HepG2 (cell line): ENCODE measurements around the gene TUBAL3. TPM values are rescaled to one million over a fixed set of nuclear protein-coding genes. Genes with fewer than 3 reads are reported as not detected.

Experiments
- HOXA5 ChIP-seq: sonication (generic); formaldehyde crosslinking; IDR thresholded peaks from 2 replicates; pipeline ENCODE4 v1.4.0; 2020; ENCODE audit warnings: missing genetic modification reagents
- MAFG ChIP-seq: sonication (generic); formaldehyde crosslinking; IDR thresholded peaks from 2 replicates; pipeline ENCODE4 v1.5.1; 2020; ENCODE audit warnings: mild to moderate bottlenecking, missing genetic modification reagents
- NFKB2 ChIP-seq: sonication (generic); formaldehyde crosslinking; IDR thresholded peaks from 2 replicates; pipeline ENCODE4 v1.4.0; 2020; ENCODE audit warnings: missing genetic modification reagents, borderline replicate concordance
- POLR2AphosphoS2 ChIP-seq: IDR thresholded peaks from 2 replicates; pipeline ENCODE4 v1.6.1; 2011; ENCODE audit warnings: low read depth, low read length, improper control_type of control experiment
- SETDB1 ChIP-seq: sonication (generic); formaldehyde crosslinking; IDR thresholded peaks from 2 replicates; pipeline ENCODE4 v1.5.1; 2020; ENCODE audit warnings: missing genetic modification reagents, mild to moderate bottlenecking, borderline replicate concordance
- ZNF34 ChIP-seq: sonication (generic); formaldehyde crosslinking; IDR thresholded peaks from 2 replicates; pipeline ENCODE4 v1.4.0; 2020; ENCODE audit warnings: mild to moderate bottlenecking, missing genetic modification reagents, borderline replicate concordance
- ZNF781 ChIP-seq: sonication (generic); formaldehyde crosslinking; IDR thresholded peaks from 2 replicates; pipeline ENCODE4 v1.5.1; 2020; ENCODE audit warnings: borderline replicate concordance, mild to moderate bottlenecking, missing genetic modification reagents; ENCODE audit errors: not compliant biosample characterization
- ZNF878 ChIP-seq: sonication (generic); formaldehyde crosslinking; IDR thresholded peaks from 2 replicates; pipeline ENCODE4 v1.8.1; 2023; ENCODE audit warnings: mild to moderate bottlenecking, missing genetic modification reagents, moderate library complexity
- polyA plus RNA-seq, 8 experiments: library from polyadenylated mRNA; depleted of rRNA in 3 of 8; stranded (reverse) in 7 of 8; unstranded in 1 of 8; fragments of >200 nt; fragmentation: Illumina TruSeq in 4 of 8; extraction: Trizol in 4 of 8; gene quantifications; 2 replicates each; pipeline versions ENCODE4 v1.2.1 to v1.2.3, GENCODE V29; 2011 to 2016; ENCODE audit warnings: low read depth in 4 of 8, missing spikeins in 1 of 8, mixed read lengths in 1 of 8; ENCODE audit not compliant: insufficient read depth in 1 of 8
- total RNA-seq, 5 experiments: library from RNA; depleted of rRNA; stranded (reverse); fragments of >200 nt; fragmentation: Illumina TruSeq; extraction: Trizol; gene quantifications; 2 replicates each; pipeline ENCODE4 v1.2.3, GENCODE V29; 2016; ENCODE audit warnings: low read depth in 1 of 5
- TF ChIP-seq, protein P1 (sequence below): sonication (generic); formaldehyde crosslinking; IDR thresholded peaks from 2 replicates; pipeline ENCODE4 v1.4.0; 2020; ENCODE audit warnings: mild to moderate bottlenecking, low read depth, missing genetic modification reagents
- TF ChIP-seq, protein P2 (sequence below): sonication (generic); formaldehyde crosslinking; IDR thresholded peaks from 2 replicates; pipeline ENCODE4 v1.5.0; 2020; ENCODE audit warnings: mild to moderate bottlenecking, missing genetic modification reagents, borderline replicate concordance
- TF ChIP-seq, protein P3 (sequence below): sonication (generic); IDR thresholded peaks from 2 replicates; pipeline ENCODE4 v1.6.1; 2016; ENCODE audit warnings: low read depth, borderline replicate concordance
- TF ChIP-seq, protein P4 (sequence below): sonication (generic); formaldehyde crosslinking; conservative IDR thresholded peaks from 2 replicates; pipeline ENCODE4 v1.4.0; 2020; ENCODE audit warnings: missing genetic modification reagents
- TF ChIP-seq, protein P5 (sequence below): IDR thresholded peaks from 2 replicates; pipeline ENCODE4 v1.6.1; 2016; ENCODE audit warnings: missing compliant biosample characterization, missing genetic modification reagents, borderline replicate concordance
- TF ChIP-seq, protein P6 (sequence below): sonication (generic); formaldehyde crosslinking; IDR thresholded peaks from 2 replicates; pipeline ENCODE4 v1.8.1; 2022; ENCODE audit warnings: mild to moderate bottlenecking, missing genetic modification reagents
- TF ChIP-seq, protein P7 (sequence below): sonication (generic); formaldehyde crosslinking; IDR thresholded peaks from 2 replicates; pipeline ENCODE4 v1.4.0; 2020; ENCODE audit warnings: mild to moderate bottlenecking, missing genetic modification reagents

TUBAL3 gene
- total and polyA plus RNA-seq, 2 of the 13 experiments (the other 11 are each of a cell fraction or from before 2014, with no cell fraction given), result 0.07 to 0.26 TPM

DNA sequence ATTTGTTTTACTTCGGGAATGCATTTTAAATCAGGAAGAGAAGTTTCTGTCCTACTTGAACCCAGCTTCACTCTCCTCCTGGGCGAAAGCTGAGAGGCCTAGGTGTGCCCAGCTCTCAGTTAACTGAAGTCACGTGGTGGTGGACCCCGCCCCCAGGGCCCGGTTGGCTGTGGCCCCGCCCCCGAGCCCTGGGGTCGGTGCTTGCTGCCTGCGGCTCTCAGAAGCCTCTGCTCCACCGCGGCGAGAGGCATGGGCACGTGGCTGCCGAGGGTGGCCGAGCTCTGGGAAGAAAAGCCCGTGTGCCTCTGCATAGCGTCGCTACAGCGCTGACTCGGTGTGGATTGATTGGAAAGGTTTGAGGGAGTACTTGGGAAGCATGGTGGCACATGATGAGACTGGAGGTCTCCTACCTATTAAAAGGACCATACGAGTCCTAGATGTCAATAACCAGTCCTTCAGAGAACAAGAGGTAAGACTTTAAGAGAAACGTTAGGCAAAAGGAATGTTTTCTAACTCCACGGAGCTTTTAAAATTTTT is 41.8 kb upstream of the TUBAL3 start (continued):
- TF ChIP-seq, protein P1, sequence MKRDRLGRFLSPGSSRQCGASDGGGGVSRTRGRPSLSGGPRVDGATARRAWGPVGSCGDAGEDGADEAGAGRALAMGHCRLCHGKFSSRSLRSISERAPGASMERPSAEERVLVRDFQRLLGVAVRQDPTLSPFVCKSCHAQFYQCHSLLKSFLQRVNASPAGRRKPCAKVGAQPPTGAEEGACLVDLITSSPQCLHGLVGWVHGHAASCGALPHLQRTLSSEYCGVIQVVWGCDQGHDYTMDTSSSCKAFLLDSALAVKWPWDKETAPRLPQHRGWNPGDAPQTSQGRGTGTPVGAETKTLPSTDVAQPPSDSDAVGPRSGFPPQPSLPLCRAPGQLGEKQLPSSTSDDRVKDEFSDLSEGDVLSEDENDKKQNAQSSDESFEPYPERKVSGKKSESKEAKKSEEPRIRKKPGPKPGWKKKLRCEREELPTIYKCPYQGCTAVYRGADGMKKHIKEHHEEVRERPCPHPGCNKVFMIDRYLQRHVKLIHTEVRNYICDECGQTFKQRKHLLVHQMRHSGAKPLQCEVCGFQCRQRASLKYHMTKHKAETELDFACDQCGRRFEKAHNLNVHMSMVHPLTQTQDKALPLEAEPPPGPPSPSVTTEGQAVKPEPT (CRISPR knock-in tag), result 0 out of 2 replicates have a peak, but pooled peaks have one; percentile 29
- TF ChIP-seq, protein P2, sequence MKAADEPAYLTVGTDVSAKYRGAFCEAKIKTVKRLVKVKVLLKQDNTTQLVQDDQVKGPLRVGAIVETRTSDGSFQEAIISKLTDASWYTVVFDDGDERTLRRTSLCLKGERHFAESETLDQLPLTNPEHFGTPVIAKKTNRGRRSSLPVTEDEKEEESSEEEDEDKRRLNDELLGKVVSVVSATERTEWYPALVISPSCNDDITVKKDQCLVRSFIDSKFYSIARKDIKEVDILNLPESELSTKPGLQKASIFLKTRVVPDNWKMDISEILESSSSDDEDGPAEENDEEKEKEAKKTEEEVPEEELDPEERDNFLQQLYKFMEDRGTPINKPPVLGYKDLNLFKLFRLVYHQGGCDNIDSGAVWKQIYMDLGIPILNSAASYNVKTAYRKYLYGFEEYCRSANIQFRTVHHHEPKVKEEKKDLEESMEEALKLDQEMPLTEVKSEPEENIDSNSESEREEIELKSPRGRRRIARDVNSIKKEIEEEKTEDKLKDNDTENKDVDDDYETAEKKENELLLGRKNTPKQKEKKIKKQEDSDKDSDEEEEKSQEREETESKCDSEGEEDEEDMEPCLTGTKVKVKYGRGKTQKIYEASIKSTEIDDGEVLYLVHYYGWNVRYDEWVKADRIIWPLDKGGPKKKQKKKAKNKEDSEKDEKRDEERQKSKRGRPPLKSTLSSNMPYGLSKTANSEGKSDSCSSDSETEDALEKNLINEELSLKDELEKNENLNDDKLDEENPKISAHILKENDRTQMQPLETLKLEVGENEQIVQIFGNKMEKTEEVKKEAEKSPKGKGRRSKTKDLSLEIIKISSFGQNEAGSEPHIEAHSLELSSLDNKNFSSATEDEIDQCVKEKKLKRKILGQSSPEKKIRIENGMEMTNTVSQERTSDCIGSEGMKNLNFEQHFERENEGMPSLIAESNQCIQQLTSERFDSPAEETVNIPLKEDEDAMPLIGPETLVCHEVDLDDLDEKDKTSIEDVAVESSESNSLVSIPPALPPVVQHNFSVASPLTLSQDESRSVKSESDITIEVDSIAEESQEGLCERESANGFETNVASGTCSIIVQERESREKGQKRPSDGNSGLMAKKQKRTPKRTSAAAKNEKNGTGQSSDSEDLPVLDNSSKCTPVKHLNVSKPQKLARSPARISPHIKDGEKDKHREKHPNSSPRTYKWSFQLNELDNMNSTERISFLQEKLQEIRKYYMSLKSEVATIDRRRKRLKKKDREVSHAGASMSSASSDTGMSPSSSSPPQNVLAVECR (CRISPR knock-in tag), result peak; percentile 91
- TF ChIP-seq NFKB2 (CRISPR knock-in tag), result peak; percentile 96
- TF ChIP-seq SETDB1 (CRISPR knock-in tag), result no peak
- TF ChIP-seq, protein P3, sequence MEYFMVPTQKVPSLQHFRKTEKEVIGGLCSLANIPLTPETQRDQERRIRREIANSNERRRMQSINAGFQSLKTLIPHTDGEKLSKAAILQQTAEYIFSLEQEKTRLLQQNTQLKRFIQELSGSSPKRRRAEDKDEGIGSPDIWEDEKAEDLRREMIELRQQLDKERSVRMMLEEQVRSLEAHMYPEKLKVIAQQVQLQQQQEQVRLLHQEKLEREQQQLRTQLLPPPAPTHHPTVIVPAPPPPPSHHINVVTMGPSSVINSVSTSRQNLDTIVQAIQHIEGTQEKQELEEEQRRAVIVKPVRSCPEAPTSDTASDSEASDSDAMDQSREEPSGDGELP, result peak; percentile 26; the same call in 1 of the 2 replicates
- peak; percentile 78; the same call in 1 of the 2 replicates for TF ChIP-seq ZNF34 (CRISPR knock-in tag)
- TF ChIP-seq, protein P4, sequence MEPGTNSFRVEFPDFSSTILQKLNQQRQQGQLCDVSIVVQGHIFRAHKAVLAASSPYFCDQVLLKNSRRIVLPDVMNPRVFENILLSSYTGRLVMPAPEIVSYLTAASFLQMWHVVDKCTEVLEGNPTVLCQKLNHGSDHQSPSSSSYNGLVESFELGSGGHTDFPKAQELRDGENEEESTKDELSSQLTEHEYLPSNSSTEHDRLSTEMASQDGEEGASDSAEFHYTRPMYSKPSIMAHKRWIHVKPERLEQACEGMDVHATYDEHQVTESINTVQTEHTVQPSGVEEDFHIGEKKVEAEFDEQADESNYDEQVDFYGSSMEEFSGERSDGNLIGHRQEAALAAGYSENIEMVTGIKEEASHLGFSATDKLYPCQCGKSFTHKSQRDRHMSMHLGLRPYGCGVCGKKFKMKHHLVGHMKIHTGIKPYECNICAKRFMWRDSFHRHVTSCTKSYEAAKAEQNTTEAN, result peak; percentile 92; the same call in 1 of the 2 replicates
- peak; percentile 91 for TF ChIP-seq ZNF878 (CRISPR knock-in tag)
- TF ChIP-seq, protein P5, sequence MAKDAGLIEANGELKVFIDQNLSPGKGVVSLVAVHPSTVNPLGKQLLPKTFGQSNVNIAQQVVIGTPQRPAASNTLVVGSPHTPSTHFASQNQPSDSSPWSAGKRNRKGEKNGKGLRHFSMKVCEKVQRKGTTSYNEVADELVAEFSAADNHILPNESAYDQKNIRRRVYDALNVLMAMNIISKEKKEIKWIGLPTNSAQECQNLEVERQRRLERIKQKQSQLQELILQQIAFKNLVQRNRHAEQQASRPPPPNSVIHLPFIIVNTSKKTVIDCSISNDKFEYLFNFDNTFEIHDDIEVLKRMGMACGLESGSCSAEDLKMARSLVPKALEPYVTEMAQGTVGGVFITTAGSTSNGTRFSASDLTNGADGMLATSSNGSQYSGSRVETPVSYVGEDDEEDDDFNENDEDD (CRISPR knock-in tag), result peak; percentile 79
- peak; percentile 96 for TF ChIP-seq HOXA5 (CRISPR knock-in tag)
- TF ChIP-seq, protein P6, sequence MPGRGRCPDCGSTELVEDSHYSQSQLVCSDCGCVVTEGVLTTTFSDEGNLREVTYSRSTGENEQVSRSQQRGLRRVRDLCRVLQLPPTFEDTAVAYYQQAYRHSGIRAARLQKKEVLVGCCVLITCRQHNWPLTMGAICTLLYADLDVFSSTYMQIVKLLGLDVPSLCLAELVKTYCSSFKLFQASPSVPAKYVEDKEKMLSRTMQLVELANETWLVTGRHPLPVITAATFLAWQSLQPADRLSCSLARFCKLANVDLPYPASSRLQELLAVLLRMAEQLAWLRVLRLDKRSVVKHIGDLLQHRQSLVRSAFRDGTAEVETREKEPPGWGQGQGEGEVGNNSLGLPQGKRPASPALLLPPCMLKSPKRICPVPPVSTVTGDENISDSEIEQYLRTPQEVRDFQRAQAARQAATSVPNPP (CRISPR knock-in tag), result peak; percentile 81; the same call in 1 of the 2 replicates
- TF ChIP-seq, protein P7, sequence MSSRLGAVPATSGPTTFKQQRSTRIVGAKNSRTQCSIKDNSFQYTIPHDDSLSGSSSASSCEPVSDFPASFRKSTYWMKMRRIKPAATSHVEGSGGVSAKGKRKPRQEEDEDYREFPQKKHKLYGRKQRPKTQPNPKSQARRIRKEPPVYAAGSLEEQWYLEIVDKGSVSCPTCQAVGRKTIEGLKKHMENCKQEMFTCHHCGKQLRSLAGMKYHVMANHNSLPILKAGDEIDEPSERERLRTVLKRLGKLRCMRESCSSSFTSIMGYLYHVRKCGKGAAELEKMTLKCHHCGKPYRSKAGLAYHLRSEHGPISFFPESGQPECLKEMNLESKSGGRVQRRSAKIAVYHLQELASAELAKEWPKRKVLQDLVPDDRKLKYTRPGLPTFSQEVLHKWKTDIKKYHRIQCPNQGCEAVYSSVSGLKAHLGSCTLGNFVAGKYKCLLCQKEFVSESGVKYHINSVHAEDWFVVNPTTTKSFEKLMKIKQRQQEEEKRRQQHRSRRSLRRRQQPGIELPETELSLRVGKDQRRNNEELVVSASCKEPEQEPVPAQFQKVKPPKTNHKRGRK (CRISPR knock-in tag), result peak; percentile 58; the same call in 1 of the 2 replicates
- peak; percentile 97 for TF ChIP-seq ZNF781
- TF ChIP-seq POLR2AphosphoS2, result peak; percentile 75; the same call in 1 of the 2 replicates
- no peak for TF ChIP-seq MAFG (CRISPR knock-in tag)
